T-cell (primary cell): Measurements from ENCODE around the gene PTF1A. TPM values are rescaled to one million over a fixed set of nuclear protein-coding genes. Genes with fewer than 3 reads are reported as not detected.

Source experiments
- ATAC-seq, 4 experiments: fragments of 200-7000 bp in 3 of 4; fragments of 150-1000 bp in 1 of 4; cut with Tn5 transposase; replicated peaks in 1 of 4; 1 replicate in 3 of 4; 2 replicates in 1 of 4; pipeline ENCODE4 v1.10.0; 2021; ENCODE audit warnings: moderate library complexity in 3 of 4, mild to moderate bottlenecking in 2 of 4, moderate number of reproducible peaks in 1 of 4
- CTCF ChIA-PET, 2 donors: fragments of 300-600 bp; sonication (Branson Sonifier 250); formaldehyde crosslinking; loops; one replicate each; lab custom pipeline; 2022; ENCODE audit warnings: antibody characterized with exemption in 2 of 2; lab: Charles Lee
- POLR2A ChIA-PET, 2 donors: fragments of 300-600 bp; sonication (Branson Sonifier 250); formaldehyde crosslinking; loops; one replicate each; lab custom pipeline; 2022; ENCODE audit warnings: antibody characterized with exemption in 2 of 2; lab: Charles Lee
- DNase-seq, 35 experiments: peaks; one replicate each; pipeline versions ENCODE4 v3.0.0 to v3.0.0-alpha.2; 2013 to 2023
- H3K27ac ChIP-seq: one replicate; pipeline ENCODE4 v1.5.1; 2013; ENCODE audit warnings: low read length
- H3K27me3 ChIP-seq, 2 experiments: replicated peaks in 1 of 2; 1 replicate in 1 of 2; 2 replicates in 1 of 2; pipeline versions ENCODE4 v1.6.1 to v1.7.0; 2013; ENCODE audit warnings: low read length in 1 of 2, mixed read lengths in 1 of 2; ENCODE audit not compliant: control insufficient read depth in 2 of 2, insufficient read depth in 2 of 2; ENCODE audit errors: extremely low read depth in 1 of 2
- H3K36me3 ChIP-seq, 2 donors: 1 replicate in 1 of 2; 2 replicates in 1 of 2; pipeline versions ENCODE4 v1.6.1 to v1.7.0; 2013; ENCODE audit warnings: low read length in 1 of 2; ENCODE audit not compliant: control insufficient read depth in 2 of 2, insufficient read depth in 1 of 2; ENCODE audit errors: extremely low read depth in 1 of 2
- H3K4me1 ChIP-seq, 2 experiments: 1 replicate in 1 of 2; 2 replicates in 1 of 2; pipeline versions ENCODE4 v1.6.1 to v1.7.0; 2013; ENCODE audit warnings: low read length in 2 of 2, mixed read lengths in 1 of 2; ENCODE audit not compliant: insufficient read depth in 2 of 2, control insufficient read depth in 1 of 2; ENCODE audit errors: extremely low read depth in 1 of 2
- H3K4me3 ChIP-seq, 2 donors: 1 replicate in 1 of 2; 2 replicates in 1 of 2; pipeline versions ENCODE4 v1.5.1 to v1.7.0; 2013; ENCODE audit warnings: mild to moderate bottlenecking in 2 of 2, low read length in 1 of 2, moderate library complexity in 1 of 2; ENCODE audit not compliant: control insufficient read depth in 1 of 2; ENCODE audit errors: extremely low read depth in 1 of 2
- H3K9me3 ChIP-seq: 2 replicates; pipeline ENCODE4 v1.7.0; 2013
- H3K27ac Mint-ChIP-seq, 2 donors: one replicate each; pipeline ENCODE4 v1.8.0; 2020 to 2021; ENCODE audit warnings: mild to moderate bottlenecking in 2 of 2, mixed read lengths in 2 of 2
- H3K27me3 Mint-ChIP-seq, 2 donors: one replicate each; pipeline ENCODE4 v1.8.0; 2021 to 2022; ENCODE audit warnings: mixed read lengths in 2 of 2
- H3K36me3 Mint-ChIP-seq: one replicate; pipeline ENCODE4 v1.8.0; 2021; ENCODE audit warnings: mixed read lengths
- H3K4me1 Mint-ChIP-seq, 3 donors: one replicate each; pipeline ENCODE4 v1.8.0; 2020 to 2022; ENCODE audit warnings: mixed read lengths in 3 of 3, mild to moderate bottlenecking in 1 of 3
- H3K4me3 Mint-ChIP-seq, 3 donors: one replicate each; pipeline ENCODE4 v1.8.0; 2020 to 2022; ENCODE audit warnings: mild to moderate bottlenecking in 3 of 3, mixed read lengths in 3 of 3, moderate library complexity in 3 of 3
- H3K9me3 Mint-ChIP-seq, 3 donors: one replicate each; pipeline ENCODE4 v1.8.0; 2020 to 2022; ENCODE audit warnings: mixed read lengths in 3 of 3
- WGBS: methylation state at CpG from one replicate; pipeline ENCODE4 v1.1.5; 2013; ENCODE audit warnings: missing lambda C conversion rate; ENCODE audit not compliant: insufficient coverage; 5-methylcytosine and 5-hydroxymethylcytosine counted together
- total RNA-seq, 35 experiments: library from RNA in 6 of 35; stranded (reverse) in 6 of 35; fragments of 120-200 nt in 1 of 35; gene quantifications; one replicate each; pipeline versions ENCODE4 v1.2.1 to v1.2.4 and lab custom pipeline; 2013 to 2026

The PTF1A gene
- total RNA-seq, 5 donors from 2014 or later (not counting 1 experiment from before 2014, with no cell fraction given) = not detected

GRCh38 chr10:23151071-23151470 lies 41.0 kb upstream of the PTF1A start:
- Mint-ChIP-seq H3K27ac (no peak overlapping the region), H3K36me3 (no peaks in the 10 kb centered on the region), H3K4me3 (no peak overlapping the region), H3K27me3 (peaks cover 19 to 30% of the 10 kb centered on the region in 2 donors), H3K9me3 (no peaks in the 10 kb centered on the region), H3K4me1 (no peaks in the 10 kb centered on the region)
- POLR2A ChIA-PET = no interaction called here
- ATAC-seq (no peak), DNase-seq (no peak)
- CTCF ChIA-PET = no interaction called here
- Histone ChIP-seq H3K9me3 (no peaks in the 10 kb centered on the region), H3K27me3 (peaks cover 0 to 22% of the 10 kb centered on the region in 2 experiments), H3K4me3 (no peak overlapping the region), H3K36me3 (no peaks in the 10 kb centered on the region), H3K27ac (no peak overlapping the region), H3K4me1 (no peaks in the 10 kb centered on the region)
- 78% methylated on average over 7 of the region's 7 CpGs for WGBS

- ChIA-PET POLR2A (no interaction called here), CTCF (no interaction called here)
- no peak overlapping the region for H3K27ac ChIP-seq
- DNase-seq = no peak
- Mint-ChIP-seq H3K27ac (no peak overlapping the region), H3K27me3 (peaks cover 44 to 46% of the 10 kb centered on the region in 2 donors), H3K9me3 (no peaks in the 10 kb centered on the region), H3K4me3 (no peak overlapping the region), H3K4me1 (peaks cover 0 to 7% (median 4%) of the 10 kb centered on the region in 3 donors), H3K36me3 (no peaks in the 10 kb centered on the region)
- ATAC-seq = no peak
- no peaks in the 10 kb centered on the region for H3K9me3 ChIP-seq
- no peak overlapping the region for H3K4me3 ChIP-seq
- WGBS = 75% methylated on average over 2 of the region's 7 CpGs
- H3K4me1 ChIP-seq = no peaks in the 10 kb centered on the region
- peaks cover 0 to 26% of the 10 kb centered on the region in 2 experiments for H3K27me3 ChIP-seq
- H3K36me3 ChIP-seq = no peaks in the 10 kb centered on the region
These were observed 36.9 kb upstream of the PTF1A start for GRCh38 chr10:23155169-23155568.

GRCh38 chr10:23156447-23157150 lies 35.5 kb upstream of the PTF1A start:
- CTCF ChIA-PET = interaction anchor here in 1 of 2 donors (0.7 kb wide), 1 partner anchor 168 kb away, joined by 4 read pairs; no protein-coding TSS in a partner anchor
- H3K4me3 Mint-ChIP-seq = no peak overlapping the region
- no peaks in the 10 kb centered on the region for H3K9me3 Mint-ChIP-seq
- ATAC-seq (no peak), DNase-seq (no peak)
- 57% methylated on average over 3 of the region's 10 CpGs for WGBS
- peaks cover 41 to 45% of the 10 kb centered on the region in 2 donors for H3K27me3 Mint-ChIP-seq
- POLR2A ChIA-PET = no interaction called here
- no peaks in the 10 kb centered on the region for H3K4me1 ChIP-seq
- H3K36me3 Mint-ChIP-seq = no peaks in the 10 kb centered on the region
- no peak overlapping the region for H3K27ac Mint-ChIP-seq
- no peak overlapping the region for H3K4me3 ChIP-seq
- no peaks in the 10 kb centered on the region for H3K9me3 ChIP-seq
- H3K27me3 ChIP-seq = peaks cover 0 to 22% of the 10 kb centered on the region in 2 experiments
- no peaks in the 10 kb centered on the region for H3K36me3 ChIP-seq
- H3K27ac ChIP-seq = no peak overlapping the region
- peaks cover 0 to 7% (median 4%) of the 10 kb centered on the region in 3 donors for H3K4me1 Mint-ChIP-seq

- no peak for ATAC-seq
- H3K27ac Mint-ChIP-seq = no peak overlapping the region
- POLR2A ChIA-PET = no interaction called here
These were observed 34.9 kb upstream of the PTF1A start for GRCh38 chr10:23157239-23157681.

GRCh38 chr10:23157691-23158369 lies 34.3 kb upstream of the PTF1A start:
- H3K4me1 Mint-ChIP-seq = peaks cover 0 to 7% (median 4%) of the 10 kb centered on the region in 3 donors
- ATAC-seq = no peak
- peak in 4 of 35 experiments; percentile 4 to 24 (median 6) for DNase-seq
- H3K27me3 Mint-ChIP-seq = peaks cover 44 to 45% of the 10 kb centered on the region in 2 donors
- Histone ChIP-seq H3K36me3 (no peaks in the 10 kb centered on the region), H3K4me1 (no peaks in the 10 kb centered on the region), H3K27ac (no peak overlapping the region), H3K27me3 (peaks cover 0 to 26% of the 10 kb centered on the region in 2 experiments), H3K4me3 (no peak overlapping the region), H3K9me3 (no peaks in the 10 kb centered on the region)
- H3K4me3 Mint-ChIP-seq = no peak overlapping the region
- 75% methylated on average over 2 of the region's 12 CpGs for WGBS
- no peaks in the 10 kb centered on the region for H3K36me3 Mint-ChIP-seq
- CTCF ChIA-PET = interaction anchor here (0.5 to 1.3 kb wide), 4 partner anchors 9 to 785 kb away, joined by 3 read pairs; no protein-coding TSS in a partner anchor
- no peaks in the 10 kb centered on the region for H3K9me3 Mint-ChIP-seq
- H3K27ac Mint-ChIP-seq = no peak overlapping the region
- POLR2A ChIA-PET = no interaction called here

More at GRCh38 chr10:23157239-23157681, 34.9 kb upstream of the PTF1A start:
- Mint-ChIP-seq H3K4me3 (no peak overlapping the region), H3K27me3 (peaks cover 44 to 45% of the 10 kb centered on the region in 2 donors), H3K4me1 (peaks cover 0 to 7% (median 4%) of the 10 kb centered on the region in 3 donors), H3K9me3 (no peaks in the 10 kb centered on the region), H3K36me3 (no peaks in the 10 kb centered on the region)
- WGBS = 68% methylated on average over 14 of the region's 14 CpGs
- CTCF ChIA-PET = interaction anchor here in 1 of 2 donors (1.1 kb wide), 1 partner anchor 13 kb away, joined by 3 read pairs; no protein-coding TSS in a partner anchor
- Histone ChIP-seq H3K4me1 (no peaks in the 10 kb centered on the region), H3K4me3 (no peak overlapping the region), H3K27me3 (peaks cover 0 to 26% of the 10 kb centered on the region in 2 experiments), H3K9me3 (no peaks in the 10 kb centered on the region), H3K27ac (no peak overlapping the region), H3K36me3 (no peaks in the 10 kb centered on the region)
- DNase-seq = no peak

- Histone ChIP-seq H3K27me3 (peaks cover 0 to 27% of the 10 kb centered on the region in 2 experiments), H3K9me3 (no peaks in the 10 kb centered on the region), H3K4me3 (no peak overlapping the region), H3K36me3 (no peaks in the 10 kb centered on the region), H3K27ac (no peak overlapping the region), H3K4me1 (no peaks in the 10 kb centered on the region)
- DNase-seq = peak in 22 of 35 experiments; percentile 3 to 65 (median 12)
- ChIA-PET POLR2A (no interaction called here), CTCF (interaction anchor here (0.5 to 1.3 kb wide), 5 partner anchors 8 to 785 kb away, joined by 3 to 6 read pairs (median 3); no protein-coding TSS in a partner anchor)
- WGBS = 20% methylated on average over 2 of the region's 5 CpGs
- Mint-ChIP-seq H3K9me3 (no peaks in the 10 kb centered on the region), H3K36me3 (no peaks in the 10 kb centered on the region), H3K27me3 (peaks cover 44 to 45% of the 10 kb centered on the region in 2 donors), H3K4me1 (peaks cover 0 to 7% (median 4%) of the 10 kb centered on the region in 3 donors), H3K27ac (no peak overlapping the region), H3K4me3 (no peak overlapping the region)
- ATAC-seq = peak in 1 of 4 experiments; percentile 49
These were observed 33.7 kb upstream of the PTF1A start for GRCh38 chr10:23158370-23158769.
